DMS79 treated with DMSO at 0.1 percent for 48 hours (cell line): Measurements from ENCODE around the gene GRHL3.
"Not testable (repeated sequence)": the region's sequence is repeated elsewhere in the genome, so short reads cannot be mapped to it uniquely, and the experiment has no call there.

Source experiments
- DNase-seq: peaks from one replicate; lab custom pipeline; 2025; lab: John Stamatoyannopoulos, UW

GRHL3 gene

DNA sequence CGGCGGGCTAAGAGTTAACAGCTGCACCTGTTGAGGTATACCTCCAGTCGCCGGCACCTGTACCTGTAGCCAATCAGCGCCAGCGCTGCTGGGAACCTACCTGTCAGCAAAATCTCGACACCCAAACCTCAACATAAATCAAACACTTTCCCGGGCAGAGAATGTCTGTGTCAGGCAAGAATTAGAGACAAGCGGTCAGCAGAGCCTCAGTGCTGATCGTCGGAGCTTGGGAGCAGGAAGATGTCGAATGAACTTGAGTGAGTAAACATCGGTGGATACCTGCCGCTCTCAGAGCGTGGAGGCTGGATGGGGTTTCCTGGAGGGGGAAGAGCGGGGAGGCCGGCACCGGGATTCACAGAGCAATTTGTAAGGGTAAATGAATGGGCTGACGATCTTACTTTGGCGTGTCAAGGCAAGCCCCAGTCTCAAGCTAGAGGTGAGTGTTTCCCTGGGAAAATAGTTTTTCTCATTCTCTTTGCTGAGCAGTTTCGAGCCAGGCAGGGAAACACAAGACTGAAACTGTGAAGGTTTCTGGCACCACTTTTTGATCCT lies at the start of gene GRHL3:
GRHL3 (plus strand) TSS at position 46 of the 552 bp plus-strand sequence; CDS start at position 241, 195 bp downstream.
- peak; percentile 96 for DNase-seq

DNA sequence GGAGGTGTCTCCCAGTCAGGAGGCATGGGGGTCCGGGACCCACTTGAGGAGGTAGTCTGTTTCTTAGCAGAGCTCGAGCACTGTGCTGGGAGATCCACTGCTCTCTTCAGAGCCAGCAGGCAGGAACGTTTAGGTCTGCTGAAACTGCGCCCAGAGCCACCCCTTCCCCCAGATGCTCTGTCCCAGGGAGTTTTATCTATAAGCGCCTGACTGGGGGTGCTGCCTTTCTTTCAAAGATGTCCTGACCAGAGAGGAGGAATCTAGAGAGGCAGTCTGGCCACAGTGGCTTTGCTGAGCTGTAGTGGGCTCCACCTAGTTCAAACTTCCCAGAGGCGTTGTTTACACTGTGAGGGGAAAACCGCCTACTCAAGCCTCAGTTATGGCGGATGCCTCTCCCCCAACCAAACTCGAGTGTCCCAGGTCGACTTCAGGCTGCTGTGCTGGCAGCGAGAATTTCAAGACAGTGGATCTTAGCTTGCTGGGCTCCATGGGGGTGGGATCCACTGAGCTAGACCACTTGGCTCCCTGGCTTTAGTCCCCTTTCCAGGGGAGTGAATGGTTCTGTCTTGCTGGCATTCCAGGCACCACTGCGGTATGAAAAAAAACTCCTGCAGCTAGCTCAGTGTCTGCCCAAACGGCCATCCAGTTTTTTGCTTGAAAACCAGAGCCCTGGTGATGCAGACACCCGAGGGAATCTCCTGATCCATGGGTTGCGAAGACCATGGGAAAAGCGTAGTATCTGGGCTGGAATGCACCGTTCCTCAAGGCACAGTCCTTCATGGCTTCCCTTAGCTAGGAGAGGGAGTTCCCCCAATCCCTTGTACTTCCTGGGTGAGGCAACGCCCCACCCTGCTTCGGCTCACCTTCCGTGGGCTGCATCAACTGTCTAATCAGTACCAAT lies 44.7 kb upstream of the GRHL3 start:
- DNase-seq: not testable (repeated sequence)

DNA sequence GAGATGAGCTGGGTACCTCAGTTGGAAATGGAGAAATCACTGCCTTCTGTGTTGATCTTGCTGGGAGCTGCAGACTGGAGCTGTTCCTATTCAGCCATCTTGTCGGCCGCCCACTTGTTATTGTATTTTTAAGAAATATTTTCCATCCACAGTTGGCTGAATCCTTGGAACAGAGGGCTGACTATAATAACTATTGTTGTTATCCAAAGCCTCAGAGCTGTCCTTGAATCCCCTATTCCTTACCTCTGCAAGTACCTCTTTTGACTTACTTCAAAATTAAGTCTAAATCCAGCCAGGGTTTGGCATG lies 44.1 kb upstream of the GRHL3 start:
- DNase-seq: no peak

DNA sequence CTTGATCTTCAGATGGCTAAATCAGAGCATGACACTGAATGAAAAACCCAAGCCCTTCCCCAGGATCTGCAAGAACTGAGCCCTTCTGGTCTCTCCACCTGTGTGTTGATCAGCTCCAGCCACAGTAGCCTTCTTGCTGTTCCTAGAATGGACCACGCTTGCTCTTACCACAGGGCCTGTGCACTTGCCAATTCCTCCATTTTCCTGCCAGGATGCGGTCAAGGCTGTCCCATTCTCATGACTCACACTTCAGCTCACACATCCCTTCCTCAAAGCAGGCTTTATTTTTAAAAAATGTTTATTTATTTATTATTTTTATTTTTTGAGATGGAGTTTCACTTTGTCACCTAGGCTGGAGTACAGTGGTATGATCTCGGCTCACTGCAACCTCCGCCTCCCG lies 43.6 kb upstream of the GRHL3 start:
- DNase-seq: no peak

DNA sequence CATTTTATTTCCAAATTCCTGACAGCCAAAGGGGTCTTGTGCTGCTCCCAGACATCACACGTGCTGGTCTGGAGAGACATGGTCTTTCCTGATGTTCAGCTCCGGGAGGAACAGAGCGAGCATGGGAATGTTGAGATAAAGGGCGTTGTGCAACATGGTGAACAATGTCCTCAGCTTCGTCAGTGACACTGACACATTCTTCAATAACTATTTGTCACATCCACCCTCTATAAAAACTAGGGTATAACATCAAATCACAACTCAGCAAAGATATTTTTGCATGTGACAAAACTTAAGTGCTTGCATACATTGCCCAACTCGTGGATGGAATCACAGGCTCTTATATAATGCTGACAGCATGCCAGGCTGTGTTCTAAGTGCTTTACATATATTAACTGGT lies 42.4 kb upstream of the GRHL3 start:
- DNase-seq: no peak

DNA sequence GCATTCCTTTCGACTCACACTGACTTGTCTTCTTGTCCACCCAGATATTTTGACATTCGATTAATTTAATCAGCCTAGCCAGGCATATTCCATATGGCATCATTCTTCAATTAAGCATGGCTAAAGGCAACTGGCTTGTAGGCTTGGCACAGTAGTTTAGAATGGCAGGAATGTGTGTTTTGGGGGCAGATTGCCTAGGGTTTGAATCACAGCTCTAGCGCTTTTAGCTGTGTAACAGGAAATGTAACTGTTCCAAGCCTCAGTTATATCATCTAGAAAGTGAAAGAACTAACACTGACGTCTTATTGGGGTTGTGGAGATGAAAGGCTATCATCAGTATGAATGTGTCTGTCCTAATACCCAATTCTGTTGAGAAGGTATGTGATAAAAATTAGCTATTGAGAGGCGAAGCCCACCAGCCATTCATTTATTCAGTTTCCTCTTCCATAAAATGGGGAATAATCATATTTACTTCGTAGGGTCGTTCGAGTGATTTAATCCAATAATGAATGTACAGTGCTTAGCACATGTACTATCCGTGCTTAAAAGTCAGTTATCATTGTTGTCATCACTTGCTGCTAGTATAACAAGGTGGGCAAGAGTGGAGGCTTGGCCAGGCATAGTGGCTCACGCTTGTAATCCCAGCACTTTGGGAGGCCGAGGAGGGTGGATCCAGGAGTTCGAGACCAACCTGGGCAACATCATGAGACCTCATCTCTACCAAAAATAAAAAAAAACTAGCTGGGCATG lies 41.6 kb upstream of the GRHL3 start:
- no peak for DNase-seq

DNA sequence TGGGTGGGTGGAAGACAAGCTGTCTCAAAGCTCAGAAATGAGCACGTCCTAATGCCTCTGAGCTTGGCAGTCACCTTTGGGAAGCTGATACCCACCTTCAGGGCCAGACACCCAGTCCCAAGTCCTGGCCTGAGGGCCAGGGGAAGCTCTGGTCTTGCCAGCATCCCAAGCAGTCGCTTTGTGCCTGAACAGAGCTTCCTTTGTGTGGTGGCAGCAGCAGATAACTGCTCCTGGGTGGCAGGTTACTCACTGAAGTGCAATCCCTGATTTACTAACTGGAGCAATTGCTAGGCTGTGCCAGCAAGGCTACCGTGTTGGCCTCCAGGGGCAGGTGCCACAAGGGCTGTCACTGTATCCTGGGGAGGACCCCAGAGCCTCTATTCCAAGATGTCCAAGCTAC lies 40.4 kb upstream of the GRHL3 start:
- no peak for DNase-seq

DNA sequence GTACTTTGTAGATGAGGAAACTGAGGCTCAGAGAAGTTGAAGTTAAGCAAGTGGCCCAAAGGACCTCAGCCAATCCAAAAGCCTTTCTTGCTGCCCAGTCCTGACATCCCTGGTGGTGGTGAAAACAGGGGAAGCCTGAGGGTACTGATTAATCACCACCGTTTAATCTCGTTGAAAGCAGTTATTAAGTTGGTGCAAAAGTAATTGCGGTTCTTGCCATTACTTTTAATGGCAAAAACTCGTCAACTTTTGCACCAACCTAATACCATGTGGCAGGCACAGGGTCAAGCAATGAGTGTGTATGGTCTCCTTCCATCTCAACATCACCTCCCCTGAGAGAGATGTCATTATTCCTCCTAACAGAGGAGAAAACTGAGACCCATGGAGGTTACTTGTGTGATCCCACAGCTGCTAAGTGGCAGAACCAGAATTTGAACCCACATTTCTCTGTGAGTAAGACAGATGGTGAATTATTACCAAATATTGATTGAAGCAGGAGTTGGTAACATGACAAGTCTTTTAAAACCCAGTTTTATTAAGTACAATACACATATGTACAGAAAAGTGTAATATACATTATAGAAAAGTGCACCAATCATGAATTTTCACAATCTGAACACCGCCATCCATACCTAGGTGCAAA lies 39.4 kb upstream of the GRHL3 start:
- DNase-seq: no peak

DNA sequence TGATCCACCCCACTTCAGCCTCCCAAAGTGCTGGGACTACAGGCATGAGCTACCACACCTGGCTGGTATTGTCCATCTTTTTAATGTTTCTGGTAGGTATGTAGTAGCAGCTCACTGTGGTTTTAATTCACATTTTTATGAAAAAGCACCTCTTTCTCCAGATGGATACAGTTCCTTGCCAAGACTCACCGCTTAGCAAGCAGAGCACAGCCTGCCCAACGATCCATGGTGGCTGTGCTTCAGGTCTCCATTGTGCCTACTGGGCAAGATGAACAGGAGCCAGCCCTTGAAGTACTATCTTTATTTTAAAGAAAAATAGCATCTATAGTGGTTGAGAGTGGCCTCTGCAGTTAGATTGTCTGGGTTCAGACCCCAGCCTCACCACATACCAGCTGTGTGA lies 37.6 kb upstream of the GRHL3 start:
- DNase-seq: no peak

DNA sequence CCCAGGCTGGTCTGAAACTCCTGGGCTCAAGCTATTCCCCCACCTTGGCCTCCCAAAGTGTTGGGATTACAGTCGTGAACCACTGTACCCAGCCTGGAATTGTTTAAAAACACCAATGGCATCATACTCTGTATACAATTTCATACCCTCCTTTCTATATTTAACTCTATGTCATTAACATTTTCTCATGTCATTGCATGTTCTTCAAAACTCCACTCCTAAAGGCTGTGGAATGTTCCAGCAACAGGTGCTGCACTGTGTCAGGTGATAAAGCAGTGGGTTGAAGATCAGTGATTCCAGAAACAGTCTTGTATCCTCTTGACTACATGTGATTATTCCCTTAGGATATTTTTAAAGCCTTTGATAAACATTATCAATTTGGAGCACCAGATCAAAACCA lies 36.7 kb upstream of the GRHL3 start:
- DNase-seq: no peak

DNA sequence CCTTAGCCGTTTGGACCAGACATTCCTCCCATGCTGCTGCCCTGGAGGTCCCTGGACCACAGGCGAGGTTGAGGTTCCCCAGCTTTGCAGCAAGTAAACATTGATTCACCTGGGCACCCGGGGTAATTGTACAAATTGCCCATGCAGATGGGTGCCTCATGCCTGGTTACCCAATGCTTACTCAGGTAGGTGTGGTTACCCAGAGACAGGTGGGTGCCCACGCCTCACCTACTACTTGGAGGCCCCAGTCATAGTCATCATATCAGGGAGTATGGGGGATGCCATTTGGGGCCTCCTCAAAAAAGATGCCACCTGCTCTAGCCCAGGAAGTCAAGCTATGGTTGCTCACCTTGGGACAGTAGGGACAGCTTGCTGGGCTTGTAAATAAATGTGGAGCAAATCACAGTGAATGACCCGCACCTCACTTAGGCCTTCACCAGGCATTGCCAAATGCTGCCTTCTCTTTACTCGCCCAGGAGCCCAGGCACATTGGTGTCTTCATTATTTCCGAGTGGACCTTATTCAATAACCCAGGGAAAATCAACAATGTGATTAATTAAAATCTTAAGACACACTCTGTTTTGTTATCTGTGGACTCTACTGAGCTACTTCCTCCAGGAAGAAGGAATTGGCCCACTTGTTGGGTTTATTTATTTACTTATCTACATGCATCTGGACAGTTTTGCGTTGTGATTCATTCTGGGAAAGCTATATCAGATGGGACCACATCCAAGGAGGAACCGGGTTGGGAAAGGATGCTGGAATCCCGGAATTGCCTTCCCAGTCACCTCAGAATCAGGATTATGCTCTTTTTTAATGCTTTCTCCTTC lies 35.6 kb upstream of the GRHL3 start:
- no peak for DNase-seq

DNA sequence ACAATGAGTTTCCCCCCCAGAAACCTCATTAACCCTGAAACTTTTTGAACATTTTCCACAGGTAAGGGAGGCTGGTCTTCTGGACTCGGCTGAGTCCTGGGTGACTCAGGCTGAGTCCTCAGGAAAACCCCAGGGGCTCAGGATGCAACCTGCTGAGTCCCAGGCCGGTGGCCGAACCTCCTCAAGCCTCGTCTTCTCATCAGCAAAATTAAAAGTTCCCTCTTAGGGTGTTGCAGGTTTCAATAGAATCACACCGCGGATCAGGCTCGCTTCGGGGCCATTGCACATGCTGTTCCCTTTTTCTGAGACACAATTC lies 35.0 kb upstream of the GRHL3 start:
- no peak for DNase-seq

DNA sequence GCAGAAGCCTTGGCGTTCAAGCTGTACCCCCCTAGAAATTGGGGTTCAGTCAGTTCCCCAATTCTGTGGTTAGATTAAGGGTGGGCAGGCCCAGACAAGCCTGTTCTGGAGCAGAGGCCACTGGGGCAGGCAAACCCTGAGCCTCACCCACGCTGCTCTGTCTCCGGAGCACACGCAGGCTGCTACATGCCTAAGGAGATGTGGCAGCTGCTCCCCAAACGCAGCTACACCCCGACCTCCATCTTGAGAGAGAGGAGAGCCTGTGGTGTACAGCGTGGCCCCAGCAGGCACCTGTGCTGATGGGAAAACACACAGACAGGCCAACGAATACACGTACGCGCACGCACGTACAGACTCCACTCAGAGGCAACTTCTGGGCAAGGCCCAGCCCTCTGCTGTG lies 33.9 kb upstream of the GRHL3 start:
- no peak for DNase-seq

DNA sequence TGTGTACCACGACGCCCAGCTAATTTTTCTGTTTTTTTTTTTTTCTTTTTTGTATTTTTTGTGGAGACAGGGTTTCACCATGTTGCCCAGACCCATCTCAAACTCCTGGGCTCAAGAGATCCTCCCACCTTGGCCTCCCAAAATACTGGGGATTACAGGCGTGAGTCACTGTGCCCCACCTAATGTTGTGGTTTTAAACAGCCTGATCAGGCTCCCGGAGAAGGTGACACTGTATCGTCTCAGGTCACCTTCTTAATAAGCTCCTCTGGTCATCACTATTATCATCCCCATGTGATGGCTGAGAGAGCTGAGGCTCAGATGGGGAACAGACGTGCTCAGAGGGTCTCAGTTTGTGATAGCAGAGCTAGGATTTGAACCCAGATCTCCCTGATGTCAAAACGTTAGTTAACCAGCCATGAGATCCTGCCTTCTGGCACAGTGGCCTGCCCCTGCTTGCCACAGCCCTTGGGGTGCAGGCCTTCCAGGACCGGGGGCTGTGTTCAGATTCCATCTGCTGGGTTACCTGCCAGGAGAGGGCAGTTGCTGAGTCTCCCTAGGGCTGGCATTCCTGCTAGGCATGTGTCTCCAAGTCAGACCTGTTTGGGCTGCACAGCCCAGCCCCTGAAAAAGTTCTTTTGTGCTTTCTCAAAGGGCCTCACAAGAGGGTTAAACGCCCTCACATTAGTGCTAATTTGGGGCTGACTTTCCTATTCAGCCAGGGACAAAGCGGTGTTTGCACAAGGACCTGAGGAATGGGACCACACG lies 32.7 kb upstream of the GRHL3 start:
- DNase-seq: no peak

DNA sequence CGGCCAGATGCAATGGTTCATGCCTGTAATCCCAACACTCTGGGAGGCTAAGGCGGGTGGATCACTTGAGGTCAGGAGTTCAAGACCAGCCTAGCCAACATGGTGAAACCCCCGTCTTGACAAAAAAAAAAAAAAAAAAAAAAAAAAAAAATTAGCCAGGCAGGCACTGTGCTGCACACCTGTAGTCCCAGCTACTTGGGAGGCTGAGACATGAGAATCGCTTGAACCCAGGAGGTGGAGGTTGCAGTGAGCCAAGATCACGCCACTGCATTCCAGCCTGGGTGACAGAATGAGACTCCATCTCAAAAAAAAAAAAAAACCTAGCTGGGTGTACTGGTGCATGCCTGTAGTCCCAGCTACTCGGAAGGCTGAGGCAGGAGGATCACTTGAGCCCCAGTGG lies 31.4 kb upstream of the GRHL3 start:
- DNase-seq: not testable (repeated sequence)

DNA sequence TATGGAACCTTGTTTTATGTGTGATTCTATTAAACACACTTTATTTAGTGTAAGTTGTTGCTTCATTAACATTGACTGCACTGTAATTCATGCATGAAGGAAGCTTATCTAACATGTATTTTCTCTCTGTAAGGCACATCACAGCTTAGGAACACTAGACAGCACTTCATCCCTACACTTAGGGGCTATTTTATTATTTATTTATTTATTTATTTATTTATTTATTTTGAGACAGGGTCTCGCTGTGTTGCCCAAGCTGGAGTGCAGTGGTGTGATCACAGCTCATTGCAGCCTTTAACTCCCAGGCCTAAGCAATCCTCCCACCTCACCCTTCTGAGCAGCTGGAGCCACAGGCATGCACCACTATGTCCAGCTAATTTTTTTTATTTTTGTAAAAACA lies 30.7 kb upstream of the GRHL3 start:
- no peak for DNase-seq

DNA sequence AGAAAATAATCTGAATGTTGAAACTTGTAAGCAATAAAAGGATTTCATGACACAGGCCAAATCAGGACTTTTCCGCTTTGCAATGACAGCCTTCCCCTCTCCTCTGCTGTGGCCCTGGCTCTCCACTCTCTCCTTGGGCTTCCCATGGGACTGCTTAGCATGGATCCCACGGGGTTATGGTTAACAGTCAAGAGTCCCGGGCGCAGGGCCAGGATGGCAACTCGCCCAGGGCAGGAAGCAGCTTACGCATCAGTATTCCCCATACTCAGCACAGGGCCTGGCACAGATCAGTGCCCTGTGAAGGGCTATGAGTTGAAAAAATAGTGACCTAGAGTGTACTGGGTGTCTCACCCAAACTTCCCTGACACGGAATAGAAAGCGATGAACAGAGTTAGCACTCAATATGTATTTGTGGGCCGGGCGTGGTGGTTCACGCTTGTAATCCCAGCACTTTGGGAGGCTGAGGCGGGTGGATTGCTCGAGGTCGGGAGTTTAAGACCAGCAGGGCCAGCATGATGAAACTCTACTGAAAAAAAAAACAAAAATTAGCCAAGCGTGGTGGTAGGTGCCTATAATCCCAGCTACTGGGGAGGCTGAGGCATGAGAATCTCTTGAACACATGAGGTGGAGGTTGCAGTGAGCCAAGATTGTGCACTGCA lies 29.1 kb upstream of the GRHL3 start:
- DNase-seq: peak; percentile 99

DNA sequence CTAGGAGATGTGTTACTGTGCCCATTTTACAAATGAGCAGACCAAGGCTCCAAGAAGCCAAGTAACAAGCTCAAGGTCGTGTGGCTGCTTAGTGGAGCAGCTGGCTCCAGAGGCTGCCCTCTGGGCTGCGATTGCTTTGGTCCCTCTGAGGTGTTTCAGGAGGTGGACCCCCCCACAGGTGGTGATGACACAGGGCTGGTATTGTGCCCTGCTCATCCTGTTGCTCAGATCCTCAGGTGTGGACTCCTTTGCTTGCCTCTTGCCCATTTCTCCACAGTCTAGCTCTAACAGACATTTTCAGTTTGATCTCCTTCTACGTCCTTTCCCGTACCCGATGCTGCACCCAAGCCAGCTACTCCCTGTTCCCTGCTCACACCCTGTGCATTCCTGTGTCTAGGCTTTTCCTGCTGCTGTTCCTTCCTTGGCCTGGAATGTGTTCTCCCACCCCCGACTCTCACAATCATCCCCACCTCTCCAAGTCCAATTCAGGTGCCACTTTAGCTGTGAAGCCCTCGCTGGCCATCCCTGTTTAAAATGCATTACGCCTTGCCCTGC lies 28.1 kb upstream of the GRHL3 start:
- no peak for DNase-seq

DNA sequence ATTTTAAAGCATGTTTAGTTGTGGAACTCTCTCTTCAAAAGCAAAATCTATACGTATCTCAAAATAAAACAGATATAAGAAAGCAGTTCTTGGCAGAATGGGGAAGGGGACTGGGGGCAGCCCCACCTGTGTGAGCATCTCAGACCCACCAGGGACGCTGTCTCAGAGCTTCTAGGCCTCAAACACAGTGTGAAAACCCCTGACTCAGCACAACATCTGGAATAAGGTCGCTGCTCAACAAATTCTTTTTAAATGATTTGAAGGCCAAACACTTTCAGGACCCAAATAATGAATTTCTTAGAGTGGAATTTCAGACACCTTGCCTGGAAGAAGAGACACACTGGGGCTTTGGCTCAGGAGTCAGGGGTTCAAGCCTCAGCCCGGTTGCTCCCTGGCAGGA lies 27.1 kb upstream of the GRHL3 start:
- DNase-seq: no peak

DNA sequence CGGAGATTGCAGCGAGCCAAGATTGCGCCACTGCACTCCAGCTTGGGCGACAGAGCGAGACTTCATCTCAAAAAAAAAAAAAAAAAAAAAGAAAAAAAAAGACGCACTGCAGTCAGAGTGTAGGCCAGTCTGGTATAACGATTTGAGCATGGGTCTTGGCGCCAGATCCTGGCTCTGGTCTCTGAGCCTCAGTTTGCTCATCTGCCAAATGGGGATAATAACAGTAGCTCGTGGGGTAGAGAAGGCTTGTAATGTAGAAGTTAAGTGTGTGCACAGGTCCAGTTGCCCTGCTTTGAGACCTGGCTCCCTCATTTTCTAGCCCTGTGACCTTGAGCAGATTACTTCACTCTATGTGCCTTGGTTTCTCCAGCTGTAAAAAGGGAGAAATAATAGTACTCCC lies 26.3 kb upstream of the GRHL3 start:
- no peak for DNase-seq
